NT2/D1 (cell line): Measurements from ENCODE around the gene IER5L.
A peak's percentile ranks its signal among the peaks of the same experiment; 100 is the strongest.

ENCODE experiments used
- SUZ12 ChIP-seq: IDR thresholded peaks from 2 replicates; pipeline ENCODE4 v1.6.1; 2011; ENCODE audit not compliant: insufficient read length, insufficient read depth; ENCODE audit errors: extremely low read depth
- YY1 ChIP-seq: IDR thresholded peaks from 2 replicates; pipeline ENCODE4 v1.6.1; 2011; ENCODE audit not compliant: insufficient read length, insufficient read depth
- ZNF274 ChIP-seq: IDR thresholded peaks from 2 replicates; pipeline ENCODE4 v1.6.1; 2011; ENCODE audit warnings: mild to moderate bottlenecking, low read depth, low read length

DNA sequence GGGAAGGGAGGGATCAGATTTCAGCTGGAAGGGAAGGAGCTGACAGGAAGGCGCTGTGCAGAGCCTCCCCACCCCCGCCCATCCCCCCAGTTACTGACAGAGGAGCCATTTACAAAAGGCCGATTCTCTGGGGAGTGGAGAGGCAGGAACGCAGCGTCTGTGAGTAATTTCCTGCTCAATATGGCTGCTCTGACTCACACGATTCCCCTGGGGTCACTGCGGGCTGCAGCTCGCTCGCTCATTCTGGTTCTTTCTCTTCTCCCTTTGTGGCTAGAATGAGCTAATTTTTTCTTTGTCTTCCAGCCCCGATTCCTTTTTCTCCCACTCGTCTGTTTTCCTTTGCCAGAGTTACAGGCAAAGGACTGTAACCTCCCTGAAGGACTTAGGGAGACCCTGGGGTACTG lies 38.1 kb downstream of the IER5L start:
- TF ChIP-seq YY1, result peak; percentile 82
- no peak for TF ChIP-seq SUZ12
- TF ChIP-seq ZNF274, result no peak
